WTC11 (cell line): ENCODE measurements around the gene NKD1. TPM values are rescaled to one million over a fixed set of nuclear protein-coding genes. Genes with fewer than 3 reads are reported as not detected.
A peak's percentile ranks its signal among the peaks of the same experiment; 100 is the strongest.

Experiments used
- ATAC-seq: fragments of 200-7000 bp; cut with Tn5 transposase; 2 replicates; pipeline ENCODE4 v1.10.0; 2021; ENCODE audit warnings: mild to moderate bottlenecking, moderate library complexity
- CTCF ChIA-PET: fragments of 300-600 bp; sonication (Branson Sonifier 250); formaldehyde crosslinking; loops from one replicate; lab custom pipeline; 2021; ENCODE audit warnings: antibody characterized with exemption; lab: Charles Lee
- POLR2A ChIA-PET: fragments of 350-600 bp; sonication (Branson Sonifier 250); formaldehyde crosslinking; loops from one replicate; lab custom pipeline; 2021; ENCODE audit warnings: antibody characterized with exemption; lab: Charles Lee
- DNase-seq: peaks from one replicate; pipeline ENCODE4 v3.0.0; 2021; ENCODE audit warnings: low spot score
- H3K27ac Mint-ChIP-seq: 2 replicates; pipeline ENCODE4 v1.8.0; 2021; ENCODE audit warnings: mixed read lengths
- H3K27me3 Mint-ChIP-seq: 2 replicates; pipeline ENCODE4 v1.8.0; 2021; ENCODE audit warnings: low read depth, mild to moderate bottlenecking, moderate library complexity, mixed read lengths
- H3K36me3 Mint-ChIP-seq: 2 replicates; pipeline ENCODE4 v1.8.0; 2021; ENCODE audit warnings: mixed read lengths
- H3K4me1 Mint-ChIP-seq: 2 replicates; pipeline ENCODE4 v1.8.0; 2022; ENCODE audit warnings: mixed read lengths
- H3K4me3 Mint-ChIP-seq: 2 replicates; pipeline ENCODE4 v1.8.0; 2021; ENCODE audit warnings: mild to moderate bottlenecking, moderate library complexity, mixed read lengths
- H3K9me3 Mint-ChIP-seq: 2 replicates; pipeline ENCODE4 v1.8.0; 2021; ENCODE audit warnings: mixed read lengths
- EMX1 ChIP-seq: fragments of 250-450 bp; sonication (Bioruptor Pico); IDR thresholded peaks from 2 replicates; pipeline ENCODE4 v1.8.0; 2021; ENCODE audit warnings: mild to moderate bottlenecking
- ETV6 ChIP-seq: sonication (generic); formaldehyde crosslinking; IDR thresholded peaks from 2 replicates; pipeline ENCODE4 v1.8.1; 2022; ENCODE audit warnings: mild to moderate bottlenecking, missing genetic modification reagents
- GTF2I ChIP-seq: fragments of 250-450 bp; sonication (Bioruptor Pico); conservative IDR thresholded peaks from 2 replicates; pipeline ENCODE4 v1.4.0; 2021; ENCODE audit warnings: mild to moderate bottlenecking
- HMGA2 ChIP-seq: fragments of 250-450 bp; sonication (Bioruptor Pico); IDR thresholded peaks from 2 replicates; pipeline ENCODE4 v1.4.0; 2021; ENCODE audit warnings: mild to moderate bottlenecking, moderate library complexity
- NFE2L1 ChIP-seq: sonication (generic); formaldehyde crosslinking; IDR thresholded peaks from 2 replicates; pipeline ENCODE4 v1.8.1; 2023; ENCODE audit warnings: missing genetic modification reagents
- NR3C1 ChIP-seq: sonication (generic); formaldehyde crosslinking; conservative IDR thresholded peaks from 2 replicates; pipeline ENCODE4 v1.8.1; 2023; ENCODE audit warnings: low read depth, mild to moderate bottlenecking, missing genetic modification reagents
- PRDM15 ChIP-seq: sonication (generic); formaldehyde crosslinking; IDR thresholded peaks from 2 replicates; pipeline ENCODE4 v1.8.0; 2022; ENCODE audit warnings: missing genetic modification reagents
- SMAD3 ChIP-seq: sonication (generic); formaldehyde crosslinking; IDR thresholded peaks from 2 replicates; pipeline ENCODE4 v1.8.0; 2022; ENCODE audit warnings: missing genetic modification reagents, mild to moderate bottlenecking, borderline replicate concordance
- SOX15 ChIP-seq: fragments of 250-450 bp; sonication (Bioruptor Pico); IDR thresholded peaks from 2 replicates; pipeline ENCODE4 v1.9.0; 2021; ENCODE audit warnings: mild to moderate bottlenecking
- STAT6 ChIP-seq: sonication (generic); formaldehyde crosslinking; conservative IDR thresholded peaks from 2 replicates; pipeline ENCODE4 v1.8.1; 2023; ENCODE audit warnings: mild to moderate bottlenecking, low read depth, missing genetic modification reagents, moderate library complexity
- TCF7 ChIP-seq: sonication (generic); formaldehyde crosslinking; IDR thresholded peaks from 2 replicates; pipeline ENCODE4 v1.8.0; 2022; ENCODE audit warnings: mild to moderate bottlenecking, low read depth, missing genetic modification reagents, moderate library complexity
- TEAD4 ChIP-seq: sonication (generic); formaldehyde crosslinking; IDR thresholded peaks from 2 replicates; pipeline ENCODE4 v1.8.0; 2022; ENCODE audit warnings: mild to moderate bottlenecking, missing genetic modification reagents
- ZBTB43 ChIP-seq: sonication (generic); formaldehyde crosslinking; IDR thresholded peaks from 2 replicates; pipeline ENCODE4 v1.8.1; 2023; ENCODE audit warnings: mild to moderate bottlenecking, missing genetic modification reagents
- ZNF232 ChIP-seq: sonication (generic); formaldehyde crosslinking; IDR thresholded peaks from 2 replicates; pipeline ENCODE4 v1.8.0; 2022; ENCODE audit warnings: mild to moderate bottlenecking, missing genetic modification reagents
- ZNF263 ChIP-seq: sonication (generic); formaldehyde crosslinking; IDR thresholded peaks from 2 replicates; pipeline ENCODE4 v1.8.1; 2022; ENCODE audit warnings: low read depth, mild to moderate bottlenecking, moderate library complexity, missing genetic modification reagents
- ZNF317 ChIP-seq: sonication (generic); formaldehyde crosslinking; IDR thresholded peaks from 2 replicates; pipeline ENCODE4 v1.8.1; 2023; ENCODE audit warnings: low read depth, mild to moderate bottlenecking, moderate library complexity, missing genetic modification reagents, borderline replicate concordance
- ZNF416 ChIP-seq: fragments of 250-450 bp; sonication (Bioruptor Pico); IDR thresholded peaks from 2 replicates; pipeline ENCODE4 v1.9.0; 2021; ENCODE audit warnings: mild to moderate bottlenecking, inconsistent platforms
- total RNA-seq: library from RNA; stranded (reverse); gene quantifications from 3 replicates; pipeline ENCODE4 v1.2.3, GENCODE V29; 2021
- TF ChIP-seq, protein P1 (sequence below): sonication (generic); formaldehyde crosslinking; IDR thresholded peaks from 2 replicates; pipeline ENCODE4 v1.8.1; 2022; ENCODE audit warnings: mild to moderate bottlenecking, missing genetic modification reagents, moderate library complexity, borderline replicate concordance
- TF ChIP-seq, protein P2 (sequence below): sonication (generic); formaldehyde crosslinking; IDR thresholded peaks from 2 replicates; pipeline ENCODE4 v1.8.0; 2023; ENCODE audit warnings: missing genetic modification reagents, mild to moderate bottlenecking, borderline replicate concordance
- TF ChIP-seq, protein P3 (sequence below): sonication (generic); formaldehyde crosslinking; IDR thresholded peaks from 2 replicates; pipeline ENCODE4 v1.8.0; 2022; ENCODE audit warnings: mild to moderate bottlenecking, missing genetic modification reagents

NKD1 gene
- total RNA-seq, 1 experiment from 2014 or later = 6.0 TPM

- Mint-ChIP-seq H3K4me1 (peaks cover 5% of the 10 kb centered on the region), H3K4me3 (peak overlapping the region; percentile 38), H3K27me3 (peaks cover 39% of the 10 kb centered on the region), H3K27ac (no peak overlapping the region), H3K36me3 (no peaks in the 10 kb centered on the region), H3K9me3 (no peaks in the 10 kb centered on the region)
- ChIA-PET CTCF (interaction anchor here (1.2 to 1.6 kb wide), 3 partner anchors 10 to 78 kb away, joined by 3 to 6 read pairs (median 5); no protein-coding TSS in a partner anchor), POLR2A (no interaction called here)
- ATAC-seq (no peak), DNase-seq (no peak)
- TF ChIP-seq SMAD3 (no peak), ZNF416 (CRISPR knock-in tag) (no peak), SOX15 (CRISPR knock-in tag) (no peak), TCF7 (CRISPR knock-in tag) (no peak), ETV6 (CRISPR knock-in tag) (no peak), EMX1 (CRISPR knock-in tag) (no peak)
Observed at GRCh38 chr16:50550035-50550434, 1.8 kb downstream of the NKD1 start.

GRCh38 chr16:50550866-50551641 is 2.9 kb downstream of the NKD1 start:
- Mint-ChIP-seq H3K4me1 (peaks cover 5% of the 10 kb centered on the region), H3K36me3 (0 out of 2 replicates have a peak, but pooled peaks cover 1% of the 10 kb centered on the region), H3K9me3 (no peaks in the 10 kb centered on the region), H3K27me3 (peaks cover 36% of the 10 kb centered on the region), H3K4me3 (no peak overlapping the region), H3K27ac (no peak overlapping the region)
- CTCF ChIA-PET = interaction anchor here (1.2 to 1.6 kb wide), 3 partner anchors 11 to 77 kb away, joined by 3 to 6 read pairs (median 5); no protein-coding TSS in a partner anchor
- POLR2A ChIA-PET = no interaction called here
- DNase-seq = no peak
- ATAC-seq = no peak
- TF ChIP-seq ZBTB43 = no peak
- TF ChIP-seq EMX1 (CRISPR knock-in tag) = no peak
- TF ChIP-seq ZNF317 (CRISPR knock-in tag) = no peak
- TF ChIP-seq ZNF232 (CRISPR knock-in tag) = no peak
- no peak for TF ChIP-seq STAT6 (CRISPR knock-in tag)
- no peak for TF ChIP-seq TEAD4 (CRISPR knock-in tag)
- TF ChIP-seq TCF7 (CRISPR knock-in tag) = no peak
- TF ChIP-seq, protein P1, sequence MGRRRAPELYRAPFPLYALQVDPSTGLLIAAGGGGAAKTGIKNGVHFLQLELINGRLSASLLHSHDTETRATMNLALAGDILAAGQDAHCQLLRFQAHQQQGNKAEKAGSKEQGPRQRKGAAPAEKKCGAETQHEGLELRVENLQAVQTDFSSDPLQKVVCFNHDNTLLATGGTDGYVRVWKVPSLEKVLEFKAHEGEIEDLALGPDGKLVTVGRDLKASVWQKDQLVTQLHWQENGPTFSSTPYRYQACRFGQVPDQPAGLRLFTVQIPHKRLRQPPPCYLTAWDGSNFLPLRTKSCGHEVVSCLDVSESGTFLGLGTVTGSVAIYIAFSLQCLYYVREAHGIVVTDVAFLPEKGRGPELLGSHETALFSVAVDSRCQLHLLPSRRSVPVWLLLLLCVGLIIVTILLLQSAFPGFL (CRISPR knock-in tag) = no peak
- TF ChIP-seq, protein P2, sequence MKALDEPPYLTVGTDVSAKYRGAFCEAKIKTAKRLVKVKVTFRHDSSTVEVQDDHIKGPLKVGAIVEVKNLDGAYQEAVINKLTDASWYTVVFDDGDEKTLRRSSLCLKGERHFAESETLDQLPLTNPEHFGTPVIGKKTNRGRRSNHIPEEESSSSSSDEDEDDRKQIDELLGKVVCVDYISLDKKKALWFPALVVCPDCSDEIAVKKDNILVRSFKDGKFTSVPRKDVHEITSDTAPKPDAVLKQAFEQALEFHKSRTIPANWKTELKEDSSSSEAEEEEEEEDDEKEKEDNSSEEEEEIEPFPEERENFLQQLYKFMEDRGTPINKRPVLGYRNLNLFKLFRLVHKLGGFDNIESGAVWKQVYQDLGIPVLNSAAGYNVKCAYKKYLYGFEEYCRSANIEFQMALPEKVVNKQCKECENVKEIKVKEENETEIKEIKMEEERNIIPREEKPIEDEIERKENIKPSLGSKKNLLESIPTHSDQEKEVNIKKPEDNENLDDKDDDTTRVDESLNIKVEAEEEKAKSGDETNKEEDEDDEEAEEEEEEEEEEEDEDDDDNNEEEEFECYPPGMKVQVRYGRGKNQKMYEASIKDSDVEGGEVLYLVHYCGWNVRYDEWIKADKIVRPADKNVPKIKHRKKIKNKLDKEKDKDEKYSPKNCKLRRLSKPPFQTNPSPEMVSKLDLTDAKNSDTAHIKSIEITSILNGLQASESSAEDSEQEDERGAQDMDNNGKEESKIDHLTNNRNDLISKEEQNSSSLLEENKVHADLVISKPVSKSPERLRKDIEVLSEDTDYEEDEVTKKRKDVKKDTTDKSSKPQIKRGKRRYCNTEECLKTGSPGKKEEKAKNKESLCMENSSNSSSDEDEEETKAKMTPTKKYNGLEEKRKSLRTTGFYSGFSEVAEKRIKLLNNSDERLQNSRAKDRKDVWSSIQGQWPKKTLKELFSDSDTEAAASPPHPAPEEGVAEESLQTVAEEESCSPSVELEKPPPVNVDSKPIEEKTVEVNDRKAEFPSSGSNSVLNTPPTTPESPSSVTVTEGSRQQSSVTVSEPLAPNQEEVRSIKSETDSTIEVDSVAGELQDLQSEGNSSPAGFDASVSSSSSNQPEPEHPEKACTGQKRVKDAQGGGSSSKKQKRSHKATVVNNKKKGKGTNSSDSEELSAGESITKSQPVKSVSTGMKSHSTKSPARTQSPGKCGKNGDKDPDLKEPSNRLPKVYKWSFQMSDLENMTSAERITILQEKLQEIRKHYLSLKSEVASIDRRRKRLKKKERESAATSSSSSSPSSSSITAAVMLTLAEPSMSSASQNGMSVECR = no peak
- TF ChIP-seq NR3C1 (CRISPR knock-in tag) = no peak
- TF ChIP-seq PRDM15 = no peak
- no peak for TF ChIP-seq SMAD3
- TF ChIP-seq ZNF263 (CRISPR knock-in tag) = no peak
- TF ChIP-seq, protein P3, sequence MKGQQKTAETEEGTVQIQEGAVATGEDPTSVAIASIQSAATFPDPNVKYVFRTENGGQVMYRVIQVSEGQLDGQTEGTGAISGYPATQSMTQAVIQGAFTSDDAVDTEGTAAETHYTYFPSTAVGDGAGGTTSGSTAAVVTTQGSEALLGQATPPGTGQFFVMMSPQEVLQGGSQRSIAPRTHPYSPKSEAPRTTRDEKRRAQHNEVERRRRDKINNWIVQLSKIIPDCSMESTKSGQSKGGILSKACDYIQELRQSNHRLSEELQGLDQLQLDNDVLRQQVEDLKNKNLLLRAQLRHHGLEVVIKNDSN (CRISPR knock-in tag) = no peak
- no peak for TF ChIP-seq GTF2I (CRISPR knock-in tag)
- TF ChIP-seq HMGA2 (CRISPR knock-in tag) = no peak
- TF ChIP-seq NFE2L1 (CRISPR knock-in tag) = no peak
